Effector CD8-positive, alpha-beta T cell (primary cell): Measurements from ENCODE around the gene TMEM41A.
"Not testable (repeated sequence)": the region's sequence is repeated elsewhere in the genome, so short reads cannot be mapped to it uniquely, and the experiment has no call there.

Experiments
- DNase-seq: peaks from one replicate; lab custom pipeline; 2025; lab: John Stamatoyannopoulos, UW

Gene TMEM41A

GRCh38 chr3:185488465-185488864 lies 10.4 kb downstream of the TMEM41A start:
- DNase-seq = no peak

GRCh38 chr3:185486394-185486793 lies 12.4 kb downstream of the TMEM41A start:
- DNase-seq = no peak

- DNase-seq = no peak
Observed at GRCh38 chr3:185484296-185484695, 14.5 kb downstream of the TMEM41A start.

GRCh38 chr3:185479373-185479945 lies 19.4 kb downstream of the TMEM41A start:
- DNase-seq = no peak

GRCh38 chr3:185477316-185477715 lies 21.5 kb downstream of the TMEM41A start:
- DNase-seq = no peak

- not testable (repeated sequence) for DNase-seq
Observed at GRCh38 chr3:185474922-185475321, 23.9 kb downstream of the TMEM41A start.

- DNase-seq = no peak
Observed at GRCh38 chr3:185473290-185473815, 25.5 kb downstream of the TMEM41A start.

GRCh38 chr3:185470323-185470722 lies 28.5 kb downstream of the TMEM41A start:
- DNase-seq = no peak

GRCh38 chr3:185469542-185469941 lies 29.3 kb downstream of the TMEM41A start:
- DNase-seq = no peak

GRCh38 chr3:185466123-185466522 lies 32.7 kb downstream of the TMEM41A start:
- DNase-seq = not testable (repeated sequence)

- DNase-seq = no peak
Observed at GRCh38 chr3:185465471-185465870, 33.4 kb downstream of the TMEM41A start.

GRCh38 chr3:185460719-185461350 lies 38.0 kb downstream of the TMEM41A start:
- no peak for DNase-seq

- no peak for DNase-seq
Observed at GRCh38 chr3:185460309-185460708, 38.5 kb downstream of the TMEM41A start.

GRCh38 chr3:185457376-185457775 lies 41.5 kb downstream of the TMEM41A start:
- DNase-seq = no peak

- DNase-seq = not testable (repeated sequence)
Observed at GRCh38 chr3:185451432-185451831, 47.4 kb downstream of the TMEM41A start.

- DNase-seq = no peak
Observed at GRCh38 chr3:185448107-185448506, 50.7 kb downstream of the TMEM41A start.

- DNase-seq = no peak
Observed at GRCh38 chr3:185444329-185444728, 54.5 kb downstream of the TMEM41A start.

- no peak for DNase-seq
Observed at GRCh38 chr3:185442031-185442430, 56.8 kb downstream of the TMEM41A start.

- no peak for DNase-seq
Observed at GRCh38 chr3:185439745-185440466, 58.9 kb downstream of the TMEM41A start.
